HL-60 (cell line): ENCODE results near the gene USP47.

ENCODE experiments used
- DNase-seq, 2 experiments: peaks; one replicate each; pipeline ENCODE4 v3.0.0-alpha.2; 2010 to 2020; ENCODE audit warnings: low read depth in 1 of 2, low spot score in 1 of 2
- H3K27ac ChIP-seq: fragments of 250-450 bp; sonication (Bioruptor Pico); replicated peaks from 2 replicates; pipeline ENCODE4 v1.5.1; 2020; ENCODE audit warnings: mild to moderate bottlenecking, moderate library complexity
- H3K27me3 ChIP-seq: fragments of 250-450 bp; sonication (Bioruptor Pico); 2 replicates; pipeline ENCODE4 v1.5.1; 2021; ENCODE audit warnings: mild to moderate bottlenecking, moderate library complexity; ENCODE audit not compliant: insufficient read depth, poor library complexity, severe bottlenecking
- H3K4me3 ChIP-seq: replicated peaks from 2 replicates; pipeline ENCODE4 v1.5.1; 2011; ENCODE audit warnings: mild to moderate bottlenecking, control low read depth, low read length; ENCODE audit not compliant: insufficient read depth
- GABPA ChIP-seq: IDR thresholded peaks from 2 replicates; pipeline ENCODE4 v1.6.1; 2012; ENCODE audit warnings: low read depth
- POLR2AphosphoS5 ChIP-seq: IDR thresholded peaks from 2 replicates; pipeline ENCODE4 v1.6.1; 2012; ENCODE audit warnings: low read depth
- SPI1 ChIP-seq: IDR thresholded peaks from 2 replicates; pipeline ENCODE4 v1.6.1; 2012; ENCODE audit warnings: low read depth, mild to moderate bottlenecking, borderline replicate concordance
- TF ChIP-seq, protein P1 (sequence below): IDR thresholded peaks from one replicate; pipeline ENCODE4 v1.5.1; 2011; ENCODE audit warnings: low read length, control low read depth, inconsistent platforms; ENCODE audit not compliant: insufficient read depth
- TF ChIP-seq, protein P2 (sequence below): IDR thresholded peaks from 2 replicates; pipeline ENCODE4 v1.6.1; 2012; ENCODE audit warnings: low read depth; ENCODE audit not compliant: insufficient replicate concordance

Gene USP47

DNA sequence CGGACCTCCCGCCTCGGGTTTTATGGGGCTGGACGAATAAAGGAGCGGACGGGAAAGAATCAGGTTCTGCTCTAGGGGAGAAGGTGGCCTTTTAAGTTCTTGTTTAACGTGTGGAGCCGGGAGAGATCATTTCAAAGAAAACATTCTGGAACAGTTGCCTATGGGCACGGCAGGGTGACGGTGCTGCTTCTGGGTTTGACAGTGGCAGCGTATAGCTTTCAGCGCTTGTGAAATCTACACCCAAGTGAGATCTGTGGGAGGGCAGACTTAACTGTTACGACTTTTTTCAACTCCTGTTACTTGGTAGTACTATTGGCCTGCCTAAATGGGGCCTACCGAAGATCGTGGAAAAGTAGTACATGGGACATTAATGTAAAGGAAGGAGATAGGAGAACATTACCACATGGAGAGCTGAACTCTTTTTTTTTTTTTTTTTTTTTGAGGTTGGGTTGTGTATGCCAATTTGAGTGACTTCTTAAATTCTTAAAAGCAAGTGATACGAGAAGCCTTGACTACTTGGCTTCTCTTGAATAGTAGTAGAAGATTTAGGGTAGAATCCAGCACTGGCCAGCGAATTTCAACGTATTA lies 743 bp downstream of the USP47 start:
- DNase-seq: peak; percentile 55 to 86
- Histone ChIP-seq H3K4me3 (peak overlapping the region; percentile 74), H3K27ac (peak overlapping the region; percentile 97), H3K27me3 (no peaks in the 10 kb centered on the region)
- TF ChIP-seq, protein P1, sequence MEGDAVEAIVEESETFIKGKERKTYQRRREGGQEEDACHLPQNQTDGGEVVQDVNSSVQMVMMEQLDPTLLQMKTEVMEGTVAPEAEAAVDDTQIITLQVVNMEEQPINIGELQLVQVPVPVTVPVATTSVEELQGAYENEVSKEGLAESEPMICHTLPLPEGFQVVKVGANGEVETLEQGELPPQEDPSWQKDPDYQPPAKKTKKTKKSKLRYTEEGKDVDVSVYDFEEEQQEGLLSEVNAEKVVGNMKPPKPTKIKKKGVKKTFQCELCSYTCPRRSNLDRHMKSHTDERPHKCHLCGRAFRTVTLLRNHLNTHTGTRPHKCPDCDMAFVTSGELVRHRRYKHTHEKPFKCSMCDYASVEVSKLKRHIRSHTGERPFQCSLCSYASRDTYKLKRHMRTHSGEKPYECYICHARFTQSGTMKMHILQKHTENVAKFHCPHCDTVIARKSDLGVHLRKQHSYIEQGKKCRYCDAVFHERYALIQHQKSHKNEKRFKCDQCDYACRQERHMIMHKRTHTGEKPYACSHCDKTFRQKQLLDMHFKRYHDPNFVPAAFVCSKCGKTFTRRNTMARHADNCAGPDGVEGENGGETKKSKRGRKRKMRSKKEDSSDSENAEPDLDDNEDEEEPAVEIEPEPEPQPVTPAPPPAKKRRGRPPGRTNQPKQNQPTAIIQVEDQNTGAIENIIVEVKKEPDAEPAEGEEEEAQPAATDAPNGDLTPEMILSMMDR: no peak
- TF ChIP-seq, protein P2, sequence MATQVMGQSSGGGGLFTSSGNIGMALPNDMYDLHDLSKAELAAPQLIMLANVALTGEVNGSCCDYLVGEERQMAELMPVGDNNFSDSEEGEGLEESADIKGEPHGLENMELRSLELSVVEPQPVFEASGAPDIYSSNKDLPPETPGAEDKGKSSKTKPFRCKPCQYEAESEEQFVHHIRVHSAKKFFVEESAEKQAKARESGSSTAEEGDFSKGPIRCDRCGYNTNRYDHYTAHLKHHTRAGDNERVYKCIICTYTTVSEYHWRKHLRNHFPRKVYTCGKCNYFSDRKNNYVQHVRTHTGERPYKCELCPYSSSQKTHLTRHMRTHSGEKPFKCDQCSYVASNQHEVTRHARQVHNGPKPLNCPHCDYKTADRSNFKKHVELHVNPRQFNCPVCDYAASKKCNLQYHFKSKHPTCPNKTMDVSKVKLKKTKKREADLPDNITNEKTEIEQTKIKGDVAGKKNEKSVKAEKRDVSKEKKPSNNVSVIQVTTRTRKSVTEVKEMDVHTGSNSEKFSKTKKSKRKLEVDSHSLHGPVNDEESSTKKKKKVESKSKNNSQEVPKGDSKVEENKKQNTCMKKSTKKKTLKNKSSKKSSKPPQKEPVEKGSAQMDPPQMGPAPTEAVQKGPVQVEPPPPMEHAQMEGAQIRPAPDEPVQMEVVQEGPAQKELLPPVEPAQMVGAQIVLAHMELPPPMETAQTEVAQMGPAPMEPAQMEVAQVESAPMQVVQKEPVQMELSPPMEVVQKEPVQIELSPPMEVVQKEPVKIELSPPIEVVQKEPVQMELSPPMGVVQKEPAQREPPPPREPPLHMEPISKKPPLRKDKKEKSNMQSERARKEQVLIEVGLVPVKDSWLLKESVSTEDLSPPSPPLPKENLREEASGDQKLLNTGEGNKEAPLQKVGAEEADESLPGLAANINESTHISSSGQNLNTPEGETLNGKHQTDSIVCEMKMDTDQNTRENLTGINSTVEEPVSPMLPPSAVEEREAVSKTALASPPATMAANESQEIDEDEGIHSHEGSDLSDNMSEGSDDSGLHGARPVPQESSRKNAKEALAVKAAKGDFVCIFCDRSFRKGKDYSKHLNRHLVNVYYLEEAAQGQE: peak; percentile 25
- TF ChIP-seq SPI1: no peak
- TF ChIP-seq POLR2AphosphoS5: peak; percentile 81
- TF ChIP-seq GABPA: no peak

GRCh38 chr11:11843211-11843621 lies 1.4 kb downstream of the USP47 start:
- Histone ChIP-seq H3K4me3 (peak overlapping the region; percentile 74), H3K27ac (peak overlapping the region; percentile 97), H3K27me3 (no peaks in the 10 kb centered on the region)
- TF ChIP-seq POLR2AphosphoS5 (no peak), SPI1 (no peak; the same call in 1 of the 2 replicates), GABPA (no peak)
- TF ChIP-seq, protein P1: no peak
- TF ChIP-seq, protein P2: no peak
- DNase-seq: no peak

DNA sequence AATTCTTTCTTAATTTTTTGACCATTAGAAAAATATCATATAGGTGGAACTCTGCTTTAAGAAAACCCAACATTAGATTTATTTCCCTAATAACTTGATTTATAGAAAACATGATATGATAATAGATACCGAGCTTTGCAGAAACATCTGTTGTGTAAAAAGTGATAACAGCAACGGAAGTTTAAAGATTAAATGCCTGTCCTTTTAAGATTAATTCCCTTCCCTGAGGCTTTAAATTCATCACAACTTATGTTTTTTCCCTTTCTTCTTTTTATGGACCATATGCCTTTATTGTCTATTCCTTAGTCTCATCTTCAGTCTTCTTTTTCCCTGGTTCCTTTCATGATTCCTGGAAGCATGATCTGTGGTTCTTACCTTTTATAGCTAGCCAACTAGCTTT lies 1.9 kb downstream of the USP47 start:
- peak overlapping the region; percentile 74 for H3K4me3 ChIP-seq
- no peak for TF ChIP-seq POLR2AphosphoS5
- no peak for TF ChIP-seq GABPA
- TF ChIP-seq, protein P2: no peak
- no peak for TF ChIP-seq SPI1
- TF ChIP-seq, protein P1: no peak
- no peak for DNase-seq
- no peak overlapping the region; the same call in 1 of the 2 replicates for H3K27ac ChIP-seq
- H3K27me3 ChIP-seq: no peaks in the 10 kb centered on the region
